ENCODE results near the gene CMAS.
"Not testable (repeated sequence)": the region's sequence is repeated elsewhere in the genome, so short reads cannot be mapped to it uniquely, and the experiment has no call there.

- TF ChIP-seq CTCF (IDR thresholded peaks at IDR 0.05; ENCODE audit: insufficient read depth, low read length, poor library complexity, severe bottlenecking); EZH2phosphoT487 (conservative IDR thresholded peaks at IDR 0.05; ENCODE audit: low read length): not testable (repeated sequence)
Observed at GRCh38 chr12:22023489-22023888, 22.5 kb upstream of the CMAS start.

All from SU-DHL-6 (cell line).